Suprapubic skin (tissue), 4 donors: ENCODE data around the gene ACP4. TPM values are rescaled to one million over a fixed set of nuclear protein-coding genes. Genes with fewer than 3 reads are reported as not detected.

ENCODE experiments used
- DNase-seq, 2 donors: peaks; one replicate each; pipeline ENCODE4 v3.0.0-alpha.2; 2019; ENCODE audit warnings: low spot score in 2 of 2
- H3K27ac ChIP-seq: fragments of 200-600 bp; sonication (generic); one replicate; pipeline ENCODE4 v1.5.1; 2019
- H3K27me3 ChIP-seq: fragments of 200-600 bp; sonication (generic); one replicate; pipeline ENCODE4 v1.5.1; 2019
- H3K36me3 ChIP-seq: fragments of 200-600 bp; sonication (generic); one replicate; pipeline ENCODE4 v1.5.1; 2019
- H3K4me1 ChIP-seq: fragments of 200-600 bp; sonication (generic); one replicate; pipeline ENCODE4 v1.5.1; 2019
- H3K4me3 ChIP-seq: fragments of 200-600 bp; sonication (generic); one replicate; pipeline ENCODE4 v1.5.1; 2019; ENCODE audit warnings: mild to moderate bottlenecking
- H3K9me3 ChIP-seq: fragments of 200-600 bp; sonication (generic); one replicate; pipeline ENCODE4 v1.5.1; 2019
- CTCF ChIP-seq, 2 donors: fragments of 200-600 bp in 1 of 2; fragments of 450-650 bp in 1 of 2; sonication (generic) in 1 of 2; IDR thresholded peaks; one replicate each; pipeline ENCODE4 v1.5.1; 2016 to 2019; ENCODE audit warnings: antibody characterized with exemption in 2 of 2, mild to moderate bottlenecking in 1 of 2, moderate library complexity in 1 of 2
- EP300 ChIP-seq: sonication (generic); formaldehyde crosslinking; IDR thresholded peaks from one replicate; pipeline ENCODE4 v1.6.1; 2017; ENCODE audit warnings: antibody characterized with exemption
- POLR2A ChIP-seq, 2 donors: fragments of 450-650 bp; IDR thresholded peaks; one replicate each; pipeline ENCODE4 v1.6.1; 2017; ENCODE audit warnings: antibody characterized with exemption in 2 of 2, mild to moderate bottlenecking in 2 of 2, moderate library complexity in 2 of 2
- POLR2AphosphoS5 ChIP-seq, 3 donors: sonication (generic); formaldehyde crosslinking; IDR thresholded peaks; one replicate each; pipeline ENCODE4 v1.6.1; 2017; ENCODE audit warnings: antibody characterized with exemption in 3 of 3
- WGBS: methylation state at CpG from one replicate; pipeline ENCODE4 v1.1.5; 2018; 5-methylcytosine and 5-hydroxymethylcytosine counted together
- total RNA-seq, 4 donors: library from RNA; depleted of rRNA; stranded (reverse); fragments of >200 nt; gene quantifications; one replicate each; pipeline ENCODE4 v1.1.0, GENCODE V29; 2016

ACP4 gene
- total RNA-seq, 4 donors from 2014 or later, result 0.49 to 0.97 TPM; not detected in 2

GRCh38 chr19:50826492-50827240 lies 36.5 kb downstream of the ACP4 start:
- no peaks in the 10 kb centered on the region for H3K36me3 ChIP-seq
- H3K27ac ChIP-seq, result no peak overlapping the region
- peaks cover 38% of the 10 kb centered on the region for H3K27me3 ChIP-seq
- WGBS, result 91% methylated on average over 20 of the region's 43 CpGs
- no peak for DNase-seq
- H3K9me3 ChIP-seq, result no peaks in the 10 kb centered on the region
- TF ChIP-seq POLR2A (IDR thresholded peaks at IDR 0.05) (no peak), EP300 (no peak), CTCF (IDR thresholded peaks at IDR 0.05) (no peak), POLR2AphosphoS5 (IDR thresholded peaks at IDR 0.05) (no peak)
- peaks cover 17% of the 10 kb centered on the region for H3K4me1 ChIP-seq
- H3K4me3 ChIP-seq, result no peak overlapping the region

- no peak for TF ChIP-seq EP300
- TF ChIP-seq POLR2AphosphoS5 (IDR thresholded peaks at IDR 0.05), result no peak
- TF ChIP-seq POLR2A (IDR thresholded peaks at IDR 0.05), result no peak
- no peak for TF ChIP-seq CTCF (IDR thresholded peaks at IDR 0.05)
- H3K27me3 ChIP-seq, result peaks cover 31% of the 10 kb centered on the region
- no peak overlapping the region for H3K27ac ChIP-seq
- peaks cover 13% of the 10 kb centered on the region for H3K4me1 ChIP-seq
- no peaks in the 10 kb centered on the region for H3K9me3 ChIP-seq
- no peak for DNase-seq
- H3K36me3 ChIP-seq, result no peaks in the 10 kb centered on the region
- H3K4me3 ChIP-seq, result no peak overlapping the region
- WGBS, result 85% methylated on average over 14 of the region's 14 CpGs
Observed at GRCh38 chr19:50827476-50827875, 37.3 kb downstream of the ACP4 start.

- 89% methylated on average over 4 of the region's 5 CpGs for WGBS
- TF ChIP-seq CTCF (IDR thresholded peaks at IDR 0.05), result no peak
- TF ChIP-seq EP300, result no peak
- TF ChIP-seq POLR2AphosphoS5 (IDR thresholded peaks at IDR 0.05), result no peak
- no peak for TF ChIP-seq POLR2A (IDR thresholded peaks at IDR 0.05)
- Histone ChIP-seq H3K9me3 (no peaks in the 10 kb centered on the region), H3K4me3 (no peak overlapping the region), H3K27ac (no peak overlapping the region), H3K27me3 (peaks cover 32% of the 10 kb centered on the region), H3K36me3 (no peaks in the 10 kb centered on the region), H3K4me1 (no peaks in the 10 kb centered on the region)
- no peak for DNase-seq
Observed at GRCh38 chr19:50829801-50830200, 39.6 kb downstream of the ACP4 start.

GRCh38 chr19:50830266-50831025 lies 40.2 kb downstream of the ACP4 start:
- no peak for DNase-seq
- Histone ChIP-seq H3K27ac (no peak overlapping the region), H3K4me3 (no peak overlapping the region), H3K36me3 (no peaks in the 10 kb centered on the region), H3K9me3 (no peaks in the 10 kb centered on the region), H3K27me3 (peaks cover 37% of the 10 kb centered on the region), H3K4me1 (peaks cover 5% of the 10 kb centered on the region)
- TF ChIP-seq CTCF (IDR thresholded peaks at IDR 0.05), result no peak
- TF ChIP-seq POLR2A (IDR thresholded peaks at IDR 0.05), result no peak
- no peak for TF ChIP-seq EP300
- no peak for TF ChIP-seq POLR2AphosphoS5 (IDR thresholded peaks at IDR 0.05)
- WGBS, result 53% methylated on average over 15 of the region's 17 CpGs

GRCh38 chr19:50831026-50831396 lies 40.8 kb downstream of the ACP4 start:
- 79% methylated on average over 3 of the region's 7 CpGs for WGBS
- no peak for TF ChIP-seq POLR2AphosphoS5 (IDR thresholded peaks at IDR 0.05)
- no peak for TF ChIP-seq POLR2A (IDR thresholded peaks at IDR 0.05)
- TF ChIP-seq EP300, result no peak
- no peak overlapping the region for H3K4me3 ChIP-seq
- H3K4me1 ChIP-seq, result peaks cover 11% of the 10 kb centered on the region
- H3K9me3 ChIP-seq, result no peaks in the 10 kb centered on the region
- no peaks in the 10 kb centered on the region for H3K36me3 ChIP-seq
- DNase-seq, result no peak
- H3K27ac ChIP-seq, result no peak overlapping the region
- H3K27me3 ChIP-seq, result peaks cover 42% of the 10 kb centered on the region
